Breast epithelium (tissue), 4 donors: ENCODE measurements around the gene CCDC85C. TPM values are rescaled to one million over a fixed set of nuclear protein-coding genes. Genes with fewer than 3 reads are reported as not detected.

Source experiments
- DNase-seq, 2 donors: peaks; one replicate each; pipeline ENCODE4 v3.0.0-alpha.2; 2019; ENCODE audit warnings: low spot score in 2 of 2
- H3K27ac ChIP-seq, 2 donors: fragments of 200-600 bp; sonication (generic) in 1 of 2; one replicate each; pipeline ENCODE4 v1.5.1; 2016 to 2019; ENCODE audit warnings: mild to moderate bottlenecking in 1 of 2
- H3K27me3 ChIP-seq, 2 donors: fragments of 200-600 bp; sonication (generic) in 1 of 2; one replicate each; pipeline versions ENCODE4 v1.5.1 to v1.6.0; 2017 to 2019; ENCODE audit warnings: control low read depth in 1 of 2, mild to moderate bottlenecking in 1 of 2
- H3K36me3 ChIP-seq: fragments of 200-600 bp; one replicate; pipeline ENCODE4 v1.5.1; 2019
- H3K4me1 ChIP-seq, 2 donors: fragments of 200-600 bp; sonication (generic); one replicate each; pipeline ENCODE4 v1.5.1; 2016 to 2019; ENCODE audit warnings: control low read depth in 1 of 2
- H3K4me3 ChIP-seq, 3 donors: fragments of 200-600 bp; sonication (generic); 1 replicate in 2 of 3; 2 replicates in 1 of 3; pipeline ENCODE4 v1.5.1; 2016 to 2019; ENCODE audit warnings: mild to moderate bottlenecking in 3 of 3, moderate library complexity in 2 of 3
- H3K9me3 ChIP-seq, 2 donors: fragments of 200-600 bp; sonication (generic) in 1 of 2; one replicate each; pipeline ENCODE4 v1.5.1; 2016 to 2019; ENCODE audit warnings: control low read depth in 1 of 2
- CTCF ChIP-seq, 3 donors: fragments of 450-650 bp; IDR thresholded peaks; one replicate each; pipeline ENCODE4 v1.5.1; 2016 to 2017; ENCODE audit warnings: antibody characterized with exemption in 3 of 3, mild to moderate bottlenecking in 3 of 3, moderate library complexity in 3 of 3
- POLR2A ChIP-seq: fragments of 450-650 bp; IDR thresholded peaks from one replicate; pipeline ENCODE4 v1.6.1; 2016; ENCODE audit warnings: antibody characterized with exemption, mild to moderate bottlenecking, moderate library complexity
- POLR2AphosphoS5 ChIP-seq, 3 donors: sonication (generic); formaldehyde crosslinking; IDR thresholded peaks; one replicate each; pipeline ENCODE4 v1.6.1; 2017; ENCODE audit warnings: antibody characterized with exemption in 3 of 3
- intact Hi-C: fragments of 100-400 bp; cut with DNase I; formaldehyde crosslinking; loops from one replicate; pipeline ENCODE4 v1.15.1; 2023; ENCODE audit warnings: low total_unique reads
- total RNA-seq, 3 donors: library from RNA; depleted of rRNA; stranded (reverse); fragments of >200 nt; gene quantifications; one replicate each; pipeline ENCODE4 v1.1.0, GENCODE V29; 2016

The CCDC85C gene
- total RNA-seq, 3 donors from 2014 or later = 1.3 to 8.3 (median 4.3) TPM

GRCh38 chr14:99484106-99484505 is 119.9 kb downstream of the CCDC85C start:
- intact Hi-C loops = no loop called here
- Histone ChIP-seq H3K27ac (no peak overlapping the region), H3K36me3 (no peaks in the 10 kb centered on the region), H3K27me3 (no peaks in the 10 kb centered on the region), H3K9me3 (no peaks in the 10 kb centered on the region), H3K4me3 (no peak overlapping the region), H3K4me1 (peaks cover 5 to 35% of the 10 kb centered on the region in 2 donors)
- TF ChIP-seq POLR2A = no peak
- no peak for TF ChIP-seq POLR2AphosphoS5 (IDR thresholded peaks at IDR 0.05)
- TF ChIP-seq CTCF (IDR thresholded peaks at IDR 0.05) = no peak
- no peak for DNase-seq

GRCh38 chr14:99481745-99482099 is 122.3 kb downstream of the CCDC85C start:
- TF ChIP-seq POLR2AphosphoS5 (IDR thresholded peaks at IDR 0.05) (no peak), CTCF (IDR thresholded peaks at IDR 0.05) (peak in 1 of 3 donors; percentile 18), POLR2A (no peak)
- peaks cover 5 to 30% of the 10 kb centered on the region in 2 donors for H3K4me1 ChIP-seq
- intact Hi-C loops = no loop called here

GRCh38 chr14:99480917-99481744 is 122.9 kb downstream of the CCDC85C start, which contains the start of gene CCNK:
CCNK (plus strand) TSS chr14:99481409; CDS start chr14:99492678, 11,269 bp downstream.
- H3K4me1 ChIP-seq = peaks cover 5 to 30% of the 10 kb centered on the region in 2 donors
- H3K27me3 ChIP-seq = no peaks in the 10 kb centered on the region
- H3K36me3 ChIP-seq = no peaks in the 10 kb centered on the region
- TF ChIP-seq CTCF (IDR thresholded peaks at IDR 0.05) = no peak
- peak; percentile 98 to 100 (median 99) for TF ChIP-seq POLR2AphosphoS5 (IDR thresholded peaks at IDR 0.05)
- TF ChIP-seq POLR2A = peak; percentile 96
- H3K9me3 ChIP-seq = no peaks in the 10 kb centered on the region
- peak; percentile 100 for DNase-seq
- peak within 1 kb of the TSS; percentile 69 to 96 (median 83) for H3K4me3 ChIP-seq
- peak within 1 kb of the TSS; percentile 96 to 97 for H3K27ac ChIP-seq
- intact Hi-C loops = no loop called here

More at GRCh38 chr14:99481745-99482099, 122.3 kb downstream of the CCDC85C start:
- Histone ChIP-seq H3K36me3 (no peaks in the 10 kb centered on the region), H3K27me3 (no peaks in the 10 kb centered on the region), H3K27ac (peak overlapping the region; percentile 96 to 97), H3K4me3 (peak overlapping the region; percentile 69 to 96 (median 83)), H3K9me3 (no peaks in the 10 kb centered on the region)
- DNase-seq = no peak

GRCh38 chr14:99479906-99480869 is 123.8 kb downstream of the CCDC85C start, which contains the start of gene SETD3:
SETD3 (minus strand) TSS chr14:99480859; CDS start chr14:99465805, 15,054 bp downstream.
- Histone ChIP-seq H3K4me3 (peak within 1 kb of the TSS; percentile 69 to 96 (median 83)), H3K4me1 (peaks cover 5 to 30% of the 10 kb centered on the region in 2 donors), H3K27me3 (no peaks in the 10 kb centered on the region), H3K27ac (peak within 1 kb of the TSS; percentile 96 to 97), H3K36me3 (no peaks in the 10 kb centered on the region), H3K9me3 (no peaks in the 10 kb centered on the region)
- peak; percentile 49 to 55 for DNase-seq
- intact Hi-C loops = no loop called here
- TF ChIP-seq POLR2A (no peak), CTCF (IDR thresholded peaks at IDR 0.05) (peak in 1 of 3 donors; percentile 7), POLR2AphosphoS5 (IDR thresholded peaks at IDR 0.05) (peak in 2 of 3 donors; percentile 25 to 44)
